Measurements from ENCODE around the gene CCDC174. TPM values are rescaled to one million over a fixed set of nuclear protein-coding genes. Genes with fewer than 3 reads are reported as not detected.

Gene CCDC174
- total and polyA plus RNA-seq, 2 experiments from 2014 or later, result 8.4 to 22.1 TPM

DNA sequence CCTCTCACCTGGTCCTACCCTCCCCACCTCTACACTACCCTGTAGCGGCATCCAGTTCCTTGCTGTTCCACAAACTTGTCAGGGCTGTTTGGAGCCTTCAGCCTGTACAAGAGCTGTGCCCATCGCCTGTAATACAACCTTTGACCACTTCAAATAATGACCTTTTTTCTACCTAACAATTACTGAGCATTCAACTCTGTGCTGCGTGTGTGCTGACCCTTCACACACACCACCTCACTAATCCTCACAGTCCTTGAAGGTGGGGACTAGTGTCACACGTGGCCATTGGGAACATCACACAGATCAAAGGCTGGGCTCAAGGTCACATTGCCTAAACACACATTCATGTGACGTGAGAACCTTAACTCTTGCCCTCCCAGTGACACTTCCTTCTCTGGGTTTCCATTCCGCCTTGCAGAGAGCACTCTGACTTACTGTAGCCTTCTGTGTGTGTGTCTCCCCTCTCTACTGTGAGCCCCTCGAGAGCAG is 26.5 kb downstream of the CCDC174 start:
- 46% methylated on average over 7 of the region's 7 CpGs for WGBS, 2 experiments (ENCODE audit: low coverage in 1 of 2, low lambda C conversion rate in 2 of 2, missing lambda C conversion rate in 2 of 2)
- no peak overlapping the region for H2AFZ ChIP-seq
- H3K27me3 ChIP-seq (replicated peaks; ENCODE audit: insufficient read depth), result no peaks in the 10 kb centered on the region
- H3F3A ChIP-seq (ENCODE audit: insufficient read depth), result 0 out of 2 replicates have a peak, but pooled peaks cover 5% of the 10 kb centered on the region
- no peak for DNase-seq
- no peaks in the 10 kb centered on the region for H3K79me2 ChIP-seq (ENCODE audit: insufficient read depth)
- H3K4me3 ChIP-seq, result no peak overlapping the region
- H3K9me3 ChIP-seq (ENCODE audit: low read depth), result no peaks in the 10 kb centered on the region
- H3K4me1 ChIP-seq (ENCODE audit: insufficient read depth), result no peaks in the 10 kb centered on the region
- H3K9me2 ChIP-seq (ENCODE audit: insufficient read depth), result no peaks in the 10 kb centered on the region
- H3K4me2 ChIP-seq (ENCODE audit: unreplicated experiment), result no peak overlapping the region
- H3K36me3 ChIP-seq (ENCODE audit: low read depth), result no peaks in the 10 kb centered on the region
- no peak overlapping the region for H3K9ac ChIP-seq
- no peaks in the 10 kb centered on the region for H4K20me1 ChIP-seq (ENCODE audit: insufficient read depth)
- H3K27ac ChIP-seq, result no peak overlapping the region
- no peak for TF ChIP-seq EZH2 (IDR thresholded peaks at IDR 0.05; ENCODE audit: insufficient read depth, poor library complexity, severe bottlenecking)
- no peak for TF ChIP-seq EZH2phosphoT487 (IDR thresholded peaks at IDR 0.05; ENCODE audit: insufficient read depth, low read depth)
- in situ Hi-C loops (cut with MboI), result no loop called here

DNA sequence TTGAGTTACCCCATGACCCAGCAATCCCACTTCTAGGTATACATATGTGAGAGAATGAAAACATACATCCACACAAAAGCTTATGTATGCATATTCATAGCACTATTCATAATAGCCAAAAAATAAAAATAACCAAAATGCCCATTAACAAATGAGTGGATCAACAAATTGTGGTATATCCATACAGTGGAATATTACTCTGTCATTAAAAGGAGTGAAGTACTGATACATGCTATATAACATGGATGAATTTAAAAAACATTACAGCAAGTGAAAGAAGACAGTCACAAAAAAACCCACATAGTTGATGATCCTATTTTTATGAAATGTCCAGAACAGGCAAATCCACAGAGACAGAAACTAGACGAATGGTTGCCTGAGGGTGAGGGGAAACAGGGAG is 28.6 kb downstream of the CCDC174 start:
- H3K36me3 ChIP-seq (ENCODE audit: low read depth), result no peaks in the 10 kb centered on the region
- no peak for DNase-seq
- H3F3A ChIP-seq (ENCODE audit: insufficient read depth), result no peaks in the 10 kb centered on the region
- 91 to 95% methylated on average over 1 of the region's 1 CpG for WGBS, 2 experiments (ENCODE audit: low coverage in 1 of 2, low lambda C conversion rate in 2 of 2, missing lambda C conversion rate in 2 of 2)
- TF ChIP-seq EZH2 (IDR thresholded peaks at IDR 0.05; ENCODE audit: insufficient read depth, poor library complexity, severe bottlenecking) (no peak), EZH2phosphoT487 (IDR thresholded peaks at IDR 0.05; ENCODE audit: insufficient read depth, low read depth) (no peak)
- no peak overlapping the region for H2AFZ ChIP-seq
- H3K9ac ChIP-seq, result no peak overlapping the region
- in situ Hi-C loops (cut with MboI), result no loop called here
- no peak overlapping the region for H3K4me2 ChIP-seq (ENCODE audit: unreplicated experiment)
- H3K4me3 ChIP-seq, result no peak overlapping the region
- no peaks in the 10 kb centered on the region for H3K4me1 ChIP-seq (ENCODE audit: insufficient read depth)
- H3K27me3 ChIP-seq (replicated peaks; ENCODE audit: insufficient read depth), result no peaks in the 10 kb centered on the region
- no peak overlapping the region for H3K27ac ChIP-seq
- no peaks in the 10 kb centered on the region for H4K20me1 ChIP-seq (ENCODE audit: insufficient read depth)
- no peaks in the 10 kb centered on the region for H3K9me3 ChIP-seq (ENCODE audit: low read depth)
- no peaks in the 10 kb centered on the region for H3K79me2 ChIP-seq (ENCODE audit: insufficient read depth)
- H3K9me2 ChIP-seq (ENCODE audit: insufficient read depth), result no peaks in the 10 kb centered on the region

DNA sequence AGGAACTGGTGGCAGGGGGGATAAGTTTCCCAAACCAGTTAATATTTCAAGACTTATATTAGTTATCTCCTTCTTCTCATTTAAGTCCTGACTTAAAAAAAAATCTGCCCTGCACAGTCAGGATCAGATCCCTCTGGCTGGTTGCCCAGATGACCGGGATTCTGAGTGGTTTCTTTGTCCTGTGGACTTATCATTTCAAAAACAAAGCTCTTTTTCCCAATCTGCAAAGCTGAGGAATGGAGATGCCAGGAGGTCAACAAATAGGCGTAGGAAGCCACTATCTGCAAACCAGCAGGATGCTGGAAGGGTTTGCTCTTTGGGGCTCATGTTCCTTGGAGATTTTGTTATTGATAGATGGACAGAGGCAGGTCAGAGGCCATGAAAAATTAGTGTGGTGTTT is 29.2 kb downstream of the CCDC174 start:
- H3K4me1 ChIP-seq (ENCODE audit: insufficient read depth), result no peaks in the 10 kb centered on the region
- no peak for DNase-seq
- in situ Hi-C loops (cut with MboI), result no loop called here
- H3K36me3 ChIP-seq (ENCODE audit: low read depth), result no peaks in the 10 kb centered on the region
- H3K9me3 ChIP-seq (ENCODE audit: low read depth), result no peaks in the 10 kb centered on the region
- WGBS, 2 experiments (ENCODE audit: low coverage in 1 of 2, low lambda C conversion rate in 2 of 2, missing lambda C conversion rate in 2 of 2), result 80 to 83% methylated on average over 2 of the region's 2 CpGs
- no peak overlapping the region for H3K4me2 ChIP-seq (ENCODE audit: unreplicated experiment)
- no peaks in the 10 kb centered on the region for H3K79me2 ChIP-seq (ENCODE audit: insufficient read depth)
- no peaks in the 10 kb centered on the region for H3K9me2 ChIP-seq (ENCODE audit: insufficient read depth)
- H2AFZ ChIP-seq, result no peak overlapping the region
- no peak for TF ChIP-seq EZH2 (IDR thresholded peaks at IDR 0.05; ENCODE audit: insufficient read depth, poor library complexity, severe bottlenecking)
- no peak for TF ChIP-seq EZH2phosphoT487 (IDR thresholded peaks at IDR 0.05; ENCODE audit: insufficient read depth, low read depth)
- no peaks in the 10 kb centered on the region for H3F3A ChIP-seq (ENCODE audit: insufficient read depth)
- H3K27me3 ChIP-seq (replicated peaks; ENCODE audit: insufficient read depth), result no peaks in the 10 kb centered on the region
- H3K27ac ChIP-seq, result no peak overlapping the region
- no peak overlapping the region for H3K9ac ChIP-seq
- H3K4me3 ChIP-seq, result no peak overlapping the region
- H4K20me1 ChIP-seq (ENCODE audit: insufficient read depth), result no peaks in the 10 kb centered on the region

DNA sequence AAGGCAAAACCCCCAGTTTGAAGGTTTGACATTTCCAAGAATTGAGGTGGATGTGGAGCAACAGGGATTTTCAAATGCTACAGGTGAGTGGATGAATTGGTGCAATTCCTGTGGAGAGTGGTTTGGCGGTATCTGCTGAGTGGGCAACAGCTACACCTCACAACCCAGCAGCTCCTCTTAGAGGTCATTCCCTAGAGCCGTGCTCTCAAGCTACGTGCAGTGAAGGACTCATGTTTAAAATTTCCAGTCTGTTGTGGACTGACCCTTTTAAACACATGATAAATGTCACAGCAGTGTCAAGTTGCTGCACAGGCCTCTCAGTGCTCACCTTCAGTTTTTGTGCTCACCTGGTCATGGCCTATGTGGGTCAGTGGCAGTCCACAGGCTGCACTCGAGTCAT is 32.9 kb downstream of the CCDC174 start:
- TF ChIP-seq EZH2phosphoT487 (IDR thresholded peaks at IDR 0.05; ENCODE audit: insufficient read depth, low read depth) (no peak), EZH2 (IDR thresholded peaks at IDR 0.05; ENCODE audit: insufficient read depth, poor library complexity, severe bottlenecking) (no peak)
- no peak overlapping the region for H3K4me3 ChIP-seq
- peaks cover 10% of the 10 kb centered on the region for H3K27me3 ChIP-seq (replicated peaks; ENCODE audit: insufficient read depth)
- H3K9me2 ChIP-seq (ENCODE audit: insufficient read depth), result no peaks in the 10 kb centered on the region
- H3K79me2 ChIP-seq (ENCODE audit: insufficient read depth), result no peaks in the 10 kb centered on the region
- H3K4me1 ChIP-seq (ENCODE audit: insufficient read depth), result no peaks in the 10 kb centered on the region
- no peak overlapping the region for H3K27ac ChIP-seq
- no peak overlapping the region for H3K9ac ChIP-seq
- no peak overlapping the region for H2AFZ ChIP-seq
- no peak overlapping the region for H3K4me2 ChIP-seq (ENCODE audit: unreplicated experiment)
- H3K9me3 ChIP-seq (ENCODE audit: low read depth), result no peaks in the 10 kb centered on the region
- H4K20me1 ChIP-seq (ENCODE audit: insufficient read depth), result no peaks in the 10 kb centered on the region
- 79 to 91% methylated on average over 4 of the region's 4 CpGs for WGBS, 2 experiments (ENCODE audit: low coverage in 1 of 2, low lambda C conversion rate in 2 of 2, missing lambda C conversion rate in 2 of 2)
- DNase-seq, result no peak
- H3F3A ChIP-seq (ENCODE audit: insufficient read depth), result no peaks in the 10 kb centered on the region
- no peaks in the 10 kb centered on the region for H3K36me3 ChIP-seq (ENCODE audit: low read depth)
- in situ Hi-C loops (cut with MboI), result no loop called here

DNA sequence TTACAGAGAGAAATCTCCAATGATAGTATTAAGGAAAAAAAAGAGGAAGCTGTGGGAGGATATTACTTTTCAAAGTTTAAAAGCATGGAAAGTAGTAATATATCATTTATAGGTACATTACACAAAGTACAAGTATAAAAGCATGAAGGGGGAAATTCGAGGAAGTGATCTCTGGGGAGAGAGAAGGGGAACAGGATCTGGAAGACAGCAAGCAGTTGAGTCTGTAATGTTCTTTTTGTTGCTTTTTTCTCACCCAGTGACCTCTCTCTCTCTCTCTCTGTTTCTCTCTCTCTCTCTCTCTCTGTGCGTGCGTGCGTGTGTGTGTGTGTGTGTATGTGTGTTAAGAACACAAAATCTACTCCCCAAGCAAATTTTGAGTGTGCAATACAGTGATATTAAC is 33.6 kb downstream of the CCDC174 start:
- Histone ChIP-seq H3K9me2 (ENCODE audit: insufficient read depth) (no peaks in the 10 kb centered on the region), H3F3A (ENCODE audit: insufficient read depth) (no peaks in the 10 kb centered on the region), H3K27ac (no peak overlapping the region), H3K4me2 (ENCODE audit: unreplicated experiment) (no peak overlapping the region), H4K20me1 (ENCODE audit: insufficient read depth) (no peaks in the 10 kb centered on the region), H3K4me3 (no peak overlapping the region), H3K4me1 (ENCODE audit: insufficient read depth) (no peaks in the 10 kb centered on the region), H3K79me2 (ENCODE audit: insufficient read depth) (no peaks in the 10 kb centered on the region), H2AFZ (no peak overlapping the region), H3K9ac (no peak overlapping the region), H3K27me3 (replicated peaks; ENCODE audit: insufficient read depth) (peaks cover 10% of the 10 kb centered on the region), H3K9me3 (ENCODE audit: low read depth) (no peaks in the 10 kb centered on the region), H3K36me3 (ENCODE audit: low read depth) (no peaks in the 10 kb centered on the region)
- 54 to 59% methylated on average over 4 of the region's 4 CpGs for WGBS, 2 experiments (ENCODE audit: low coverage in 1 of 2, low lambda C conversion rate in 2 of 2, missing lambda C conversion rate in 2 of 2)
- no peak for TF ChIP-seq EZH2 (IDR thresholded peaks at IDR 0.05; ENCODE audit: insufficient read depth, poor library complexity, severe bottlenecking)
- TF ChIP-seq EZH2phosphoT487 (IDR thresholded peaks at IDR 0.05; ENCODE audit: insufficient read depth, low read depth), result no peak
- no peak for DNase-seq
- in situ Hi-C loops (cut with MboI), result no loop called here

Measured in GM23248 (cell line).